SU-DHL-6 (cell line): Measurements from ENCODE around the gene NUDC.

Experiments
- H2AFZ ChIP-seq: fragments of 200-600 bp; sonication (generic); 2 replicates; pipeline ENCODE4 v1.6.1; 2014; ENCODE audit warnings: low read depth, mild to moderate bottlenecking, moderate library complexity, mixed read lengths, antibody characterized with exemption, low read length; ENCODE audit not compliant: severe bottlenecking
- H3F3A ChIP-seq: fragments of 200-600 bp; shearing (Covaris generic); 2 replicates; pipeline ENCODE4 v1.6.0; 2016; ENCODE audit warnings: antibody characterized with exemption, mild to moderate bottlenecking; ENCODE audit not compliant: insufficient read depth
- H3K27ac ChIP-seq: fragments of 200-600 bp; sonication (generic); 2 replicates; pipeline ENCODE4 v1.5.1; 2016; ENCODE audit warnings: low read depth, mild to moderate bottlenecking, low read length, moderate library complexity, mixed read lengths
- H3K27me3 ChIP-seq: fragments of 200-600 bp; sonication (generic), shearing (Covaris generic); 2 replicates; pipeline ENCODE4 v1.6.0; 2014; ENCODE audit warnings: mild to moderate bottlenecking, low read length
- H3K36me3 ChIP-seq: fragments of 200-600 bp; sonication (generic); 2 replicates; pipeline ENCODE4 v1.6.1; 2014; ENCODE audit warnings: mild to moderate bottlenecking, low read length, mixed read lengths
- H3K4me2 ChIP-seq: fragments of 300-600, 200-600 bp; shearing (Covaris generic), sonication (generic); 2 replicates; pipeline ENCODE4 v1.6.0; 2014; ENCODE audit warnings: low read length, low read depth, mild to moderate bottlenecking; ENCODE audit not compliant: poor library complexity, severe bottlenecking
- H3K4me3 ChIP-seq: fragments of 200-600 bp; sonication (generic); 2 replicates; pipeline ENCODE4 v1.5.1; 2014; ENCODE audit warnings: antibody characterized with exemption, low read length, mild to moderate bottlenecking, mixed read lengths; ENCODE audit not compliant: insufficient read depth, poor library complexity, severe bottlenecking
- H3K79me2 ChIP-seq: fragments of 200-600 bp; sonication (generic); 2 replicates; pipeline ENCODE4 v1.6.1; 2014; ENCODE audit warnings: mild to moderate bottlenecking, low read length, moderate library complexity; ENCODE audit not compliant: insufficient read depth
- H3K9ac ChIP-seq: fragments of 200-600 bp; sonication (generic); 2 replicates; pipeline ENCODE4 v1.7.0; 2014; ENCODE audit warnings: mild to moderate bottlenecking, low read length
- H3K9me2 ChIP-seq: fragments of 200-600 bp; sonication (generic); replicated peaks from 2 replicates; pipeline ENCODE4 v1.6.1; 2014; ENCODE audit warnings: low read length; ENCODE audit not compliant: insufficient read depth
- H3K9me3 ChIP-seq: fragments of 200-600 bp; sonication (generic); 2 replicates; pipeline ENCODE4 v1.6.1; 2014; ENCODE audit warnings: low read length, mixed read lengths; ENCODE audit not compliant: insufficient read depth
- H4K20me1 ChIP-seq: fragments of 200-600 bp; sonication (generic); 2 replicates; pipeline ENCODE4 v1.6.1; 2014; ENCODE audit warnings: low read depth, mild to moderate bottlenecking, antibody characterized with exemption, low read length, moderate library complexity, mixed read lengths
- CTCF ChIP-seq: fragments of 200-600 bp; sonication (generic); IDR thresholded peaks from one replicate; pipeline ENCODE4 v1.5.1; 2017; ENCODE audit warnings: antibody characterized with exemption, mild to moderate bottlenecking, low read length, moderate library complexity; ENCODE audit not compliant: insufficient read depth, poor library complexity, severe bottlenecking
- EZH2phosphoT487 ChIP-seq: fragments of 200-600 bp; sonication (generic), shearing (Covaris generic); conservative IDR thresholded peaks from 2 replicates; pipeline ENCODE4 v1.6.1; 2018; ENCODE audit warnings: mild to moderate bottlenecking, antibody characterized with exemption, low read length, moderate library complexity, mixed read lengths

The NUDC gene

GRCh38 chr1:26978901-26979300, 57.4 kb downstream of the NUDC start:
- no peak overlapping the region for H3K27ac ChIP-seq
- no peaks in the 10 kb centered on the region for H3K79me2 ChIP-seq
- no peaks in the 10 kb centered on the region for H3K9me2 ChIP-seq
- H2AFZ ChIP-seq = no peak overlapping the region
- H3K4me2 ChIP-seq = no peak overlapping the region
- no peaks in the 10 kb centered on the region for H3K27me3 ChIP-seq
- no peaks in the 10 kb centered on the region for H4K20me1 ChIP-seq
- no peak overlapping the region for H3K9ac ChIP-seq
- no peaks in the 10 kb centered on the region for H3K9me3 ChIP-seq
- H3K36me3 ChIP-seq = no peaks in the 10 kb centered on the region
- H3F3A ChIP-seq = no peaks in the 10 kb centered on the region
- H3K4me3 ChIP-seq = no peak overlapping the region
- TF ChIP-seq CTCF (no peak), EZH2phosphoT487 (no peak)

GRCh38 chr1:26981146-26981846, 59.8 kb downstream of the NUDC start:
- H3K9ac ChIP-seq = no peak overlapping the region
- no peaks in the 10 kb centered on the region for H3K9me3 ChIP-seq
- H3K4me3 ChIP-seq = no peak overlapping the region
- H2AFZ ChIP-seq = no peak overlapping the region
- no peak overlapping the region for H3K27ac ChIP-seq
- no peaks in the 10 kb centered on the region for H3K79me2 ChIP-seq
- H4K20me1 ChIP-seq = no peaks in the 10 kb centered on the region
- H3K36me3 ChIP-seq = no peaks in the 10 kb centered on the region
- H3K27me3 ChIP-seq = no peaks in the 10 kb centered on the region
- H3F3A ChIP-seq = no peaks in the 10 kb centered on the region
- H3K9me2 ChIP-seq = no peaks in the 10 kb centered on the region
- no peak overlapping the region for H3K4me2 ChIP-seq
- TF ChIP-seq CTCF = no peak
- no peak for TF ChIP-seq EZH2phosphoT487

- Histone ChIP-seq H2AFZ (no peak overlapping the region), H3K27me3 (no peaks in the 10 kb centered on the region), H3F3A (no peaks in the 10 kb centered on the region), H4K20me1 (no peaks in the 10 kb centered on the region), H3K27ac (no peak overlapping the region), H3K4me3 (no peak overlapping the region), H3K9ac (no peak overlapping the region), H3K9me2 (no peaks in the 10 kb centered on the region), H3K4me2 (no peak overlapping the region), H3K79me2 (no peaks in the 10 kb centered on the region), H3K9me3 (no peaks in the 10 kb centered on the region), H3K36me3 (no peaks in the 10 kb centered on the region)
- TF ChIP-seq CTCF (no peak), EZH2phosphoT487 (no peak)
These were observed 62.3 kb downstream of the NUDC start for GRCh38 chr1:26983863-26984262.
